T-helper 17 cell (primary cell): ENCODE results near the gene GNG5. TPM values are rescaled to one million over a fixed set of nuclear protein-coding genes. Genes with fewer than 3 reads are reported as not detected.
"Not testable (repeated sequence)": the region's sequence is repeated elsewhere in the genome, so short reads cannot be mapped to it uniquely, and the experiment has no call there.

Experiments
- ATAC-seq: fragments of 150-1000 bp; cut with Tn5 transposase; 2 replicates; pipeline ENCODE4 v1.10.0; 2021; ENCODE audit warnings: mild to moderate bottlenecking, moderate library complexity
- DNase-seq, 3 donors: peaks; one replicate each; pipeline versions ENCODE4 v3.0.0 to v3.0.0-alpha.2; 2020 to 2021
- H3K9me3 ChIP-seq: one replicate; pipeline ENCODE4 v1.7.0; 2013; ENCODE audit warnings: low read length, mild to moderate bottlenecking; ENCODE audit not compliant: control insufficient read depth, poor library complexity, severe bottlenecking
- H3K27ac Mint-ChIP-seq: one replicate; pipeline ENCODE4 v1.8.0; 2022; ENCODE audit warnings: mild to moderate bottlenecking, moderate library complexity, mixed read lengths
- H3K27me3 Mint-ChIP-seq: one replicate; pipeline ENCODE4 v1.8.0; 2022; ENCODE audit warnings: mixed read lengths
- H3K36me3 Mint-ChIP-seq: one replicate; pipeline ENCODE4 v1.8.0; 2022; ENCODE audit warnings: low read depth, mixed read lengths
- H3K4me1 Mint-ChIP-seq: one replicate; pipeline ENCODE4 v1.8.0; 2022; ENCODE audit warnings: mild to moderate bottlenecking, mixed read lengths
- H3K4me3 Mint-ChIP-seq: one replicate; pipeline ENCODE4 v1.8.0; 2022; ENCODE audit warnings: mild to moderate bottlenecking, moderate library complexity, mixed read lengths
- total RNA-seq, 4 donors: library from RNA in 2 of 4; stranded (reverse) in 2 of 4; gene quantifications; one replicate each; pipeline ENCODE4 v1.2.3 and lab custom pipeline; 2022 to 2026

The GNG5 gene
- total RNA-seq, result 10 to 100 TPM; 27.6 to 34.8 TPM
- 9.2 to 12.6 reads per million in 2 donors for total RNA-seq (lab: John Stamatoyannopoulos, UW)

DNA sequence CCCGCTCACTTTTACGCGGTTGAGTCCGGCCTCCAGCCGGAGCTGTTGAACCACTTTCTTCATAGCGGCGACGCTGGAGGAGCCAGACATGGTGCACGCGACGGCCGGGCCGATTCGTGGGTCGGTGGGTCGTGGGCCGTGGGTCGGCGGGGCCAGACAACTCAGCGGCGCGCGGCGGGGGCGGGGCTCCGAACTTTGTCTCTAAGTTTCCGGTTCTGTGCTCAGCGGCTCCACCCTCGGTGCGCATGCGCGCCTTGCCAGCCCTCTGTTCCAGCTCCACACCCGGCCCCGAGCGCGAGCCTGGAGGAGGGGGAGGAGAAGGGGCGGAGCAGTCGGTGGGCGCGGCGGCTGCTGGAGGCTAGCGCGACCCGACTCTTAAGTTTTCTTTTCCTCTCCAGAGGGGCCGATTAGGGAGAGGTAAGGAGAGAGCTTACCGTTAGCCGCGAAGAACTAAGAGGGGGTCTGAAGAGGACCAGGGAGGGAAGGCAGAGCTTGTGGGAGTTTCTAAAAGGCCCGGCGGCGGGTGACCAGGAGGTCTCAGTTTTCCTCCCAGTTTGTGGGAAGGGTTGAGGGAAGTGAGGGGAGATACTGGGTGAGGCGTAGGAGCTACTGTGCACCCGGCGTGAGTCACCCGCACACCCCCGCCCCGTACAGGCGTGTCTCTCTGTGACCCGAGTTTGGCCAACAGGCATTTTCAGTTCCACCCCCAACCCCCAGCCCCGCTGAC is at the start of gene GNG5, which contains the start of gene SPATA1:
Gene GNG5, minus strand, starts transcription at position 580 of the 727 bp plus-strand sequence. Its CDS starts 490 bp downstream, at position 90.
Gene SPATA1, plus strand, starts transcription at position 385 of the 727 bp plus-strand sequence. CDS start 9,974 bp downstream, outside the sequence.
- DNase-seq (peak; percentile 95 to 98 (median 97)), ATAC-seq (peak; percentile 93)
- peak within 1 kb of the TSS; percentile 98 for H3K4me3 Mint-ChIP-seq
- peaks cover 35% of the 10 kb centered on the region for H3K4me1 Mint-ChIP-seq
- H3K9me3 ChIP-seq, result no peaks in the 10 kb centered on the region
- H3K27me3 Mint-ChIP-seq, result no peaks in the 10 kb centered on the region
- H3K27ac Mint-ChIP-seq, result peak within 1 kb of the TSS; percentile 98
- peaks cover 5% of the 10 kb centered on the region for H3K36me3 Mint-ChIP-seq

DNA sequence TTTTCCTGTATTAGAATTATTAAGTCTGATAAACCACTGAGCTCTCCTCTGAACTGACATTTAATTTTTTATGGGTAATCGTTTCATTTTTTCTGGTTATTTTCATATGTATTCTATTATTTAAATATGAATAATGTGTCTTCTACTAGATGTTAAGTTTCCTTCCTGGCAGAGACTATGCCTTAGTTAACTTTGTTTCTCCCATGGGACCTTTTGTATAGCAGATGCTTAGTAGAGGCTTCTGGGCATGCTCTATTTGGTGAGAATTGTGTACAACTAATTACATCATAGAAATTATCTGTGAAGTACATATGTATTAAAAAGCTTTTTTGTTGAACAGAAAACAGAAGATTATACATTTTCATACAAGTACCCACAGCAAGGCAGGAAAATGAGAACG is 44.4 kb upstream of the GNG5 start:
- ATAC-seq (no peak), DNase-seq (no peak)
- H3K27me3 Mint-ChIP-seq, result no peaks in the 10 kb centered on the region
- peaks cover 4% of the 10 kb centered on the region for H3K4me1 Mint-ChIP-seq
- H3K4me3 Mint-ChIP-seq, result no peak overlapping the region
- no peaks in the 10 kb centered on the region for H3K9me3 ChIP-seq
- H3K27ac Mint-ChIP-seq, result no peak overlapping the region
- H3K36me3 Mint-ChIP-seq, result peaks cover 6% of the 10 kb centered on the region

DNA sequence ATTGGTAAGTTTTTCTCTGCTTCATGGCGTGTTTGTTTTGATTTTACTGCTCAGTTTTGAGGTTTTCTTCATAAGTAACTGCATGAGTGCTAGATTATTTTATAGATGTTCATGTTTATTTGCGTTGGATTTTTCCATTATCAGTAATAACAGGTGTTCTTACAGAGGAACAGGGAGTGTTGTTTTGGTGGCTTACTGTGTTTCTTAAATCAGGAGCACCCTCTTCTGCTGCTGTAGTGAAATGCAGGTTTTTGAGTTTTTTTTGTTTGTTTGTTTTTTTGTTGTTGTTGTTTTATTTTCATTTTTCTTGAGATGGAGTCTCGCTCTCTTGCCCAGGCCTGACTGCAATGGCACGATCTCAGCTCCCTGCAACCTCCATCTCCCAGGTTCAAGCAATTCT is 35.3 kb upstream of the GNG5 start:
- Mint-ChIP-seq H3K27me3 (no peaks in the 10 kb centered on the region), H3K4me3 (no peak overlapping the region), H3K27ac (peak overlapping the region; percentile 11), H3K4me1 (peaks cover 16% of the 10 kb centered on the region), H3K36me3 (peaks cover 8% of the 10 kb centered on the region)
- no peaks in the 10 kb centered on the region for H3K9me3 ChIP-seq
- no peak for ATAC-seq
- DNase-seq, result no peak

DNA sequence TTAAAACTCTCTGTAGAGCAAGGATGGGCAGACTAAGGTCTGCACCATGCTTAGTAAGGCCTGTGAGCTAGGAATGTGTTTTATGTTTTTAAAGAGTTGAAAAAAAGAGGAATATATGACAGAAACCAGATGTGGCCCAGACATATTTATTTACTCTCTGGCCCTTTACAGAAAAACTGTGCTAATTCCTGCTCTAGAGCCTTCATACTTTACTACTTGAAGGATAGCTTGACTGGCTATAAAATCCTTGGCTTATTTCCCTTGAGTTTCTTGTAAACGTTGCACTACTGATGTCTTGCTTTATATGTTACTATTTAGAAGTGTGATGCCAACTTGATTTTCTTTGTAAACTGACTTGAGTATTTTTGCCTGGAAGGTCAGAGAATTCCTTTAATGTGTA is 34.4 kb upstream of the GNG5 start:
- H3K27ac Mint-ChIP-seq, result no peak overlapping the region
- ATAC-seq (no peak), DNase-seq (no peak)
- no peaks in the 10 kb centered on the region for H3K9me3 ChIP-seq
- H3K36me3 Mint-ChIP-seq, result peaks cover 7% of the 10 kb centered on the region
- H3K4me1 Mint-ChIP-seq, result peaks cover 16% of the 10 kb centered on the region
- H3K27me3 Mint-ChIP-seq, result no peaks in the 10 kb centered on the region
- H3K4me3 Mint-ChIP-seq, result no peak overlapping the region

DNA sequence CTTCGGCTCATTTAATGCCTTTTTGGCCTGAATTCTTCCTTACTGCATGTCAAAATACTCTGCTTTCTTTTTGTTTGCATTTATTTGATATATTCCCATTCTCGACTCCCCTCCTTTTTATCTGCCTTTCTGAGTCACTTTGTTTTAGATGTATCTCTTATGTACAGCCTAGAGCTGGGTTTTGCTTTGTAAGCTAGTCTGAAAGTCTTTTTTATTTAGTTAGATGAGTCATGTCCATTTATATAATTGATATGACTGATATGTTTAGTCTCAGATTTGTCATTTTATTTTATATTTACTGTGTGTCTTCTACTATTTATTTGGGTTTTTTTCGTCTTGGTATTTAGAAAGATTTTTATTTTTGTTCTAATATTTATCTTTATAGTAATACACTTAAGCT is 33.6 kb upstream of the GNG5 start:
- Mint-ChIP-seq H3K4me1 (peaks cover 16% of the 10 kb centered on the region), H3K4me3 (no peak overlapping the region), H3K27me3 (no peaks in the 10 kb centered on the region), H3K27ac (no peak overlapping the region), H3K36me3 (peaks cover 7% of the 10 kb centered on the region)
- ATAC-seq, result no peak
- H3K9me3 ChIP-seq, result no peaks in the 10 kb centered on the region
- DNase-seq, result no peak

DNA sequence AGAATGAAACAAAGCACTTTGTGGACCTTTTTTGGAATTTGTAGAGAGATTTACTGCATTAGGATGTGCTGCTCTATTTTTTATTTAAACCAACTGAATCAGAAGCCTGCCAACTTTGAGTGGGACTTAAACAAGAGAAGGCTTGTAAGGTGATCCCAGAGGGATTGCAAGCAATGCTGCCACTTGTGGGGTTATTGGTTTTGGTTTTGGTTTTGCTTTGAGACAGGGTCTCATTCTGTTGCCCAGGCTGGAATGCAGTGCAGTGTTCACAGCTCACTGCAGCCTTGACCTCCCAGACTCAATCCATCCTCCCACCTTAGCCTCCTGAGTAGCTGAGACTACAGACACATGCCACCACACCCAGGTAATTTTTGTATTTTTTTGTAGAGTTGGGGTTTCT is 32.2 kb upstream of the GNG5 start:
- H3K9me3 ChIP-seq, result no peaks in the 10 kb centered on the region
- DNase-seq (no peak), ATAC-seq (no peak)
- Mint-ChIP-seq H3K4me3 (no peak overlapping the region), H3K4me1 (peaks cover 16% of the 10 kb centered on the region), H3K36me3 (peaks cover 7% of the 10 kb centered on the region), H3K27ac (no peak overlapping the region), H3K27me3 (no peaks in the 10 kb centered on the region)

DNA sequence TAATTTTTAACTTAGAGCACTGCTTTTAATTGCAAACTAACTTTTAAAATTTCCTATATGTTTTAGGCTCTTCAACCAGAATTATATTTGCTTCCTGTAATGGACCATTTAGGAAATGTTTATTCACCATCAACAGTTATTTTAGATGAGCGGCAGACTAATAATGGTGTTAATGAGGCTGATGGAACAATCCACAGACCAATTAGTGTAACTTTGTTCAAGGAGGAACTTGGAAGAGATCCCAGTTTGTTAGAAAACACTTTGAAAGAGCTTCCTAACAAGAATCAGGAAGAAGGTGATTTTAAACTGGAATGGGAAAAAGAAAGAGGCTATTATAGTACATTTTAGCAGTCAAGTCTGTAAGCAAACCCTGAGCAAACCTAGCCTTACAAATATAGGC is 19.4 kb upstream of the GNG5 start:
- Mint-ChIP-seq H3K4me1 (peaks cover 10% of the 10 kb centered on the region), H3K27me3 (no peaks in the 10 kb centered on the region), H3K36me3 (peaks cover 6% of the 10 kb centered on the region), H3K27ac (no peak overlapping the region), H3K4me3 (no peak overlapping the region)
- H3K9me3 ChIP-seq, result no peaks in the 10 kb centered on the region
- ATAC-seq (no peak), DNase-seq (no peak)

DNA sequence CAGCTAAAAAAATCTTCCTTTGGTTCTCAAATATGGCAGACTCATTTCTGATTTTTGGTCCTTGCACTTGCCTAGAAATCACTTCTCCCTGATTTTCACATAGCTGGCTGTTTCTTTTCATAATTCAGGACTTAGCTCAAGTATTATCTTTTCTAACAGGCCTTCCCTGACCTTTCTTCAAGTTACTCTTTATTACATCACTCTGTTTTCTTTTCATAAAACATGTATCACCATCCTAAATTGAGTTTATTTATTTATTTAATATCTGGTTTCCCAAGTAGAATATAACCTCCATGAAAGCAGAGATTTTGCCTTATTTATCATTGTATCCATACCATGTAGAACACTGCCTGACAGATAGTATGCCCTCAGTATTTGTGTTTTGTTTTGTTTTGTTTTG is 18.2 kb upstream of the GNG5 start:
- Mint-ChIP-seq H3K36me3 (peaks cover 6% of the 10 kb centered on the region), H3K27ac (no peak overlapping the region), H3K4me1 (peaks cover 7% of the 10 kb centered on the region), H3K27me3 (no peaks in the 10 kb centered on the region), H3K4me3 (no peak overlapping the region)
- ATAC-seq (no peak), DNase-seq (no peak)
- no peaks in the 10 kb centered on the region for H3K9me3 ChIP-seq

DNA sequence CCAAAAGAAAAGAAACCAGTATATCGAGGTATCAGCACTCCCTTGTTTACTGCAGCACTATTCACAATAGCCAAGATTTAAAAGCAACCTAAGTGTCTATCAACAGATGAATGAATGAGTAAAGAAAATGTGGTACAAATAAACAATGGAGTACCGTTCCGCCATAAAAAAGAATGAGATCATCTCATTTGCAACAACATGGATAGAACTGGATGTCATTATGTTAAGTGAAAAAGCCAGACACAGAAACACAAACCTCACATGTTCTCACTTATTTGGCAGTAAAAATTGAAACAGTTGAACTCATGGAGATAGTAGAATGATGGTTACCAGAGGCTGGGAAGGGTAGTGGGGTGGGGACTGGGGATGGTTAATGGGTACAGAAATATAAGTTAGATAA is 4.3 kb upstream of the GNG5 start:
- DNase-seq (no peak), ATAC-seq (no peak)
- H3K9me3 ChIP-seq, result no peaks in the 10 kb centered on the region
- Mint-ChIP-seq H3K4me3 (no peak overlapping the region), H3K4me1 (no peaks in the 10 kb centered on the region), H3K36me3 (peaks cover 3% of the 10 kb centered on the region), H3K27ac (no peak overlapping the region), H3K27me3 (no peaks in the 10 kb centered on the region)

DNA sequence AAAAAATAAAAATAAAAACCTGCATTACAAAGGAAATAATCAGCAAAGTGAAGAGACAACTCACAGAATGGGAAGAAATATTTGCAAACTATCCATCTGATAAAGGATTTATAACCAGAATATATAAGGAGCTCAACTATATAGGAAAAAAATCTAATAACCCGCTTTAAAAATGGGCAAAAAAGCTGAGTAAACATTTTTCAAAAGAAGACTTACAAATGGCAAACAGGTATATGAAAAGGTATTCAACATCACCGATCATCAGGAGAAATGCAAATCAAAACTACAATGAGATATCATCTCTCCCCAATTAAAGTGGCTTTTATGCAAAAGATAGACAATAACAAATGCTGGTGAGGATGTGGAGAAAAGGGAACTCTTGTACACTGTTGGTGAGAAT is 3.8 kb upstream of the GNG5 start:
- H3K36me3 Mint-ChIP-seq, result peaks cover 5% of the 10 kb centered on the region
- H3K27ac Mint-ChIP-seq, result no peak overlapping the region
- H3K27me3 Mint-ChIP-seq, result no peaks in the 10 kb centered on the region
- ATAC-seq (no peak), DNase-seq (no peak)
- H3K4me3 Mint-ChIP-seq, result no peak overlapping the region
- peaks cover 4% of the 10 kb centered on the region for H3K4me1 Mint-ChIP-seq
- no peaks in the 10 kb centered on the region for H3K9me3 ChIP-seq

DNA sequence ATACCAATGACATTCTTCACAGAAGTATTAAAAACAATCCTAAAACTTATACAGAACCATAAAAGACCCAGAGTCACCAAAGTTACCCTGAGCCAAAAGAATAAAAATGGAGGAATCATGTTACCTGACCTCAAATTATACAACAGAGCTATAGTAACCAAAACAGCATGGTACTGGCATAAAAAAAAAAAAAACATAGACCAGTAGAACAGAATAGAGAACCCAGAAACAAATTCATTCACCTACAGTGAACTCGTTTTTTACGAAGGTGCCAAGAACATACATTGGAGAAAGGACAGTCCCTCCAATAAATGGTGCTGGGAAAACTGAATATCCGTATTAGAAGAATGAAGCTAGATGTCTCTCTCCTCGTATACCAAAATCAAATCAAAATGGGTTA is 2.6 kb upstream of the GNG5 start:
- peaks cover 15% of the 10 kb centered on the region for H3K4me1 Mint-ChIP-seq
- H3K36me3 Mint-ChIP-seq, result peaks cover 5% of the 10 kb centered on the region
- no peaks in the 10 kb centered on the region for H3K9me3 ChIP-seq
- H3K27me3 Mint-ChIP-seq, result no peaks in the 10 kb centered on the region
- DNase-seq, result no peak
- no peak overlapping the region for H3K4me3 Mint-ChIP-seq
- H3K27ac Mint-ChIP-seq, result no peak overlapping the region
- ATAC-seq, result no peak

DNA sequence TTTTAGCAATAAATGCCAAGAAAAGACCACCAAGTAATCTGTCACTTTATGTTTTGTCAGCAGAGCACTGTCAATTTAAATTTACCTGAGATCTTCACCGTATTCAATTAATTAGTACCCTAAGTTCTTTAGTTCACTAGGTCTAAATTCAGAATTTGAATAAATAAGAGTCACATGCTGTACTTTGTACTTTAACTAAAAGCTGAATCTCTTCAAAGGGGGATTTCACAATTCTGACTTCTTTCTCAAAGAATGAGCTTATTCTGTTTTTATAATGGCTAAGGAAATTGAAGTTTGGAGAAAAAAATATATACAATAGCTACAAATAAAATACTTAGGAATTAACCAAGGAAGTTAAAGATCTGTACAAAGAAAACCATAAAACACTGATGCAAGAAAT is 2.1 kb upstream of the GNG5 start:
- H3K4me1 Mint-ChIP-seq, result peaks cover 19% of the 10 kb centered on the region
- no peaks in the 10 kb centered on the region for H3K9me3 ChIP-seq
- H3K36me3 Mint-ChIP-seq, result peaks cover 5% of the 10 kb centered on the region
- H3K27ac Mint-ChIP-seq, result no peak overlapping the region
- ATAC-seq (no peak), DNase-seq (no peak)
- no peak overlapping the region for H3K4me3 Mint-ChIP-seq
- H3K27me3 Mint-ChIP-seq, result no peaks in the 10 kb centered on the region

DNA sequence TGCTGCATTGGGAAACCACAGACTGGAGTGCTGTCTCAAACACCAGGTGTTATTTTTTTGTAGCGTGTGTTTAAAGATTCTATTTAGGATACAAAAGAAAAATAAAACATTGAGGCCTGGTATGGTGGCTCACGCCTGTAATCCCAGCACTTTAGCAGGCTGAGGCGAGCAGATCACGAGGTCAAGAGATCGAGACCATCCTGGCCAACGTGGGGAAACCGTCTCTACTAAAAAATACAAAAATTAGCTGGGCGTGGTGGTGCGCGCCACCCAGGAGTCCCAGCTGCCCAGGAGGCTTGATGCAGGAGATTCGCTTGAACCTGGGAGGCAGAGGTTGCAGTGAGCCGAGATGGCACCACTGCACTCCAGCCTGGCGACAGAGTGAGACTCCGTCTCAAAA is 1.5 kb upstream of the GNG5 start:
- not testable (repeated sequence) for H3K36me3 Mint-ChIP-seq, H3K9me3 ChIP-seq, H3K27ac Mint-ChIP-seq, H3K4me3 Mint-ChIP-seq, H3K27me3 Mint-ChIP-seq, DNase-seq, ATAC-seq
- peaks cover 24% of the 10 kb centered on the region for H3K4me1 Mint-ChIP-seq
